Esophagus muscularis mucosa (tissue), 4 donors: ENCODE data around the gene FAM153A. TPM values are rescaled to one million over a fixed set of nuclear protein-coding genes. Genes with fewer than 3 reads are reported as not detected.

Source experiments
- total RNA-seq, 4 donors: library from RNA; depleted of rRNA; stranded (reverse); fragments of >200 nt; gene quantifications; one replicate each; pipeline versions ENCODE4 v1.1.0 to v1.2.1, GENCODE V29; 2016

The FAM153A gene
- total RNA-seq, 4 donors from 2014 or later: 0.83 to 7.8 (median 2.4) TPM

Other genes starting within 250 kb of the FAM153A start
- 10 to 100 TPM; 24.4 to 65.6 (median 50.7) TPM for gene FAM193B, start 228.3 kb downstream of the FAM153A start, total RNA-seq
- gene TMED9, start 190.7 kb downstream of the FAM153A start, total RNA-seq: 10 to 100 TPM; 47.3 to 75.7 (median 62.3) TPM
- gene B4GALT7, start 182.8 kb downstream of the FAM153A start, total RNA-seq: 10 to 100 TPM; 14.3 to 17.9 (median 16.9) TPM
- gene PROP1, start 213.3 kb upstream of the FAM153A start, total RNA-seq: not detected